Measurements from ENCODE around the gene ATF7IP. TPM values are rescaled to one million over a fixed set of nuclear protein-coding genes. Genes with fewer than 3 reads are reported as not detected.

The ATF7IP gene
- total RNA-seq, 1 experiment from 2014 or later: 172 TPM

DNA sequence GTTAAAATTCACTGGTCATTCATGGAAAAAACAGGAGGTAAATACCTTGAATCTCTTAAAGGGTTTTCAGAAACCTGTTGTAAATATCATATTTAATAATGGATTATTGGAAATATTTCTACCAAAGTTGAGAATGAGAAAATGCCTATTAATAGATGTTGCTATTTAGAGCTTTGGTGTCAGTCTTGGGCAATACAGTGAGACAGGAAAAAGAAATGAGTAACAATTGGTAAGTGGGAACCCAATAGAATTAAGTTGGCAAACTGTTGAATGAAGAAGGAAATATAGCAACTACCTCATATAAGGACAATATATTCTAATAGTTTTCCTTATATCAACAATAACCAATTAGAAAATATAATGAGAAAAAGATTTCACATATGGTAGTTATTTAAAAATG lies 78.0 kb downstream of the ATF7IP start:
- Histone ChIP-seq H3K23me2 (ENCODE audit: insufficient read length, low read depth, low read length, poor library complexity, severe bottlenecking) (no peaks in the 10 kb centered on the region), H4K91ac (ENCODE audit: insufficient read length, low read depth, low read length) (no peak overlapping the region), H3T11ph (ENCODE audit: low read length) (no peak overlapping the region), H4K5ac (ENCODE audit: insufficient read length, low read depth, low read length) (no peak overlapping the region), H2BK120ac (ENCODE audit: low read depth, low read length, poor library complexity, severe bottlenecking) (no peak overlapping the region), H2BK15ac (ENCODE audit: low read depth, low read length) (no peak overlapping the region), H3K9me3 (ENCODE audit: control insufficient read depth, low read depth, low read length) (no peaks in the 10 kb centered on the region), H3K27me3 (ENCODE audit: insufficient read depth, low read length) (no peaks in the 10 kb centered on the region), H3K4ac (ENCODE audit: low read depth, low read length) (no peak overlapping the region), H3K4me2 (ENCODE audit: insufficient read depth, insufficient read length, low read length) (no peak overlapping the region), H3K18ac (ENCODE audit: insufficient read length, low read depth, low read length) (no peak overlapping the region), H4K8ac (replicated peaks; ENCODE audit: insufficient read length, low read depth, low read length) (no peak overlapping the region), H2BK20ac (ENCODE audit: low read depth, low read length, poor library complexity, severe bottlenecking) (no peak overlapping the region), H3K79me2 (ENCODE audit: insufficient read depth, low read length) (no peaks in the 10 kb centered on the region), H3K14ac (ENCODE audit: insufficient read depth, low read length) (no peak overlapping the region), H3K79me1 (ENCODE audit: insufficient read depth, low read depth, low read length, poor library complexity, severe bottlenecking) (no peaks in the 10 kb centered on the region), H3K4me1 (ENCODE audit: insufficient read depth, low read length) (no peaks in the 10 kb centered on the region), H3K9ac (ENCODE audit: extremely low read depth, insufficient read length, low read length) (no peak overlapping the region), H2BK5ac (ENCODE audit: insufficient read length, low read length) (no peak overlapping the region), H3K56ac (ENCODE audit: insufficient read length, low read depth, low read length) (no peak overlapping the region), H2AK5ac (ENCODE audit: insufficient read length, low read length) (no peak overlapping the region), H2AFZ (ENCODE audit: low read length) (no peak overlapping the region), H4K20me1 (ENCODE audit: control insufficient read depth, insufficient read depth, insufficient read length) (no peaks in the 10 kb centered on the region), H2BK12ac (ENCODE audit: insufficient read length, low read depth, low read length) (no peak overlapping the region), H3K27ac (ENCODE audit: insufficient read length, low read depth, low read length) (no peak overlapping the region), H3K23ac (ENCODE audit: insufficient read length, low read depth, low read length) (no peak overlapping the region)
- no peak for DNase-seq
- no peaks in the 10 kb centered on the region for H3K9me3 Mint-ChIP-seq
- H3K27ac Mint-ChIP-seq: 0 out of 7 replicates have a peak overlapping the region, but pooled peaks of 1 of the 3 experiments have one; percentile 34
- H3K4me1 Mint-ChIP-seq: no peaks in the 10 kb centered on the region
- no peak overlapping the region for H3K4me3 Mint-ChIP-seq
- no peaks in the 10 kb centered on the region for H3K27me3 Mint-ChIP-seq (ENCODE audit: low read depth)
- TF ChIP-seq, protein P1, sequence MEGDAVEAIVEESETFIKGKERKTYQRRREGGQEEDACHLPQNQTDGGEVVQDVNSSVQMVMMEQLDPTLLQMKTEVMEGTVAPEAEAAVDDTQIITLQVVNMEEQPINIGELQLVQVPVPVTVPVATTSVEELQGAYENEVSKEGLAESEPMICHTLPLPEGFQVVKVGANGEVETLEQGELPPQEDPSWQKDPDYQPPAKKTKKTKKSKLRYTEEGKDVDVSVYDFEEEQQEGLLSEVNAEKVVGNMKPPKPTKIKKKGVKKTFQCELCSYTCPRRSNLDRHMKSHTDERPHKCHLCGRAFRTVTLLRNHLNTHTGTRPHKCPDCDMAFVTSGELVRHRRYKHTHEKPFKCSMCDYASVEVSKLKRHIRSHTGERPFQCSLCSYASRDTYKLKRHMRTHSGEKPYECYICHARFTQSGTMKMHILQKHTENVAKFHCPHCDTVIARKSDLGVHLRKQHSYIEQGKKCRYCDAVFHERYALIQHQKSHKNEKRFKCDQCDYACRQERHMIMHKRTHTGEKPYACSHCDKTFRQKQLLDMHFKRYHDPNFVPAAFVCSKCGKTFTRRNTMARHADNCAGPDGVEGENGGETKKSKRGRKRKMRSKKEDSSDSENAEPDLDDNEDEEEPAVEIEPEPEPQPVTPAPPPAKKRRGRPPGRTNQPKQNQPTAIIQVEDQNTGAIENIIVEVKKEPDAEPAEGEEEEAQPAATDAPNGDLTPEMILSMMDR (conservative IDR thresholded peaks at IDR 0.05): no peak
- H3K36me3 Mint-ChIP-seq (ENCODE audit: insufficient read depth in 1 of 3, low read depth in 3 of 3): peaks cover 25 to 77% (median 68%) of the 10 kb centered on the region in 3 experiments
